Limb (tissue), 2 donors: Measurements from ENCODE around the gene CAMK2N2.

Experiments
- DNase-seq, 2 donors: peaks; one replicate each; pipeline ENCODE4 v3.0.0-alpha.2; 2016; ENCODE audit errors: extremely low spot score in 2 of 2

CAMK2N2 gene

GRCh38 chr3:184222521-184222920, 38.8 kb downstream of the CAMK2N2 start:
- DNase-seq: no peak

DNA sequence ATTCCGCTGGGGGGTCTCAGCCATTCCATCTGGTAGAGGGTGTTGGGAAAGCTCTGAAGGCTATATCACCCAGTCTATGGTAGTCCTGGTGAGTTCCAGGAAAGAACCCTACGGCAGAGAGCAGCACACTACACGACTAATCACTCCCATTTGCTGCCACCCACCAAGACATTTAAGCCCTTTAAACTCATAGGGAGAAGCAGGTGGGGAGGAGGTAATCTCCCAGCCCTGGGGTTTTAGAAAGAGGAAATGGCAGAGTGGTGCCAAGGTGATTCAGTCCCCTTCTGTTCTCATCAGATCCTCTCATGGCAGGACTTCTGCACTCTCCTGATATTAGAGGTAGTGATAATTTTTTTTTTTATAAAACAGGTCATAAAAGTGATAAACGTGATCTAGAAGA, 42.5 kb downstream of the CAMK2N2 start:
- DNase-seq: no peak

GRCh38 chr3:184211718-184212117, 49.6 kb downstream of the CAMK2N2 start:
- DNase-seq: no peak

DNA sequence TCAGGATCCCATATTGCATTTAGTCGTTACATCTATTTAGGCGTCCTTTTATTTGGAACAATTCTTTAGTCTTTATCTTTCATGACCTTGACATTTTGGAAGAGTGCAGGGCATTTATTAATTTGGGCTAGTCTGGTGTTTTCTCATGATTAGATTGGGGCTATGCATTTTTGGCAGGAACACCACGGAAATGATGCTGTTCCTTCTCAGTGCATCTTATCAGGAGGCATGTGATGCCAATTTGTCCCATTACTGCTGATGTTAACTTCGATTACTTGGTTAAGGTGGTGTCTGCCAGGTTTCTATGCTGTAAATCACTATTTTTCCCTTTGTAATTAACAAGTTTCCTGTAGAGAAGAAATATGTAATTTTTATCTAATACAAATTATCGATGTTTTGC, 50.1 kb downstream of the CAMK2N2 start:
- no peak for DNase-seq
